Activated naive CD4-positive, alpha-beta T cell treated with anti-CD3 and anti-CD28 coated beads, Interleukin-2, amount 10 ng/mL, durations not matched to agents 7 days and 5 days (primary cell): Measurements from ENCODE around the gene COPS4.
"Not testable (repeated sequence)": the region's sequence is repeated elsewhere in the genome, so short reads cannot be mapped to it uniquely, and the experiment has no call there.

Source experiments
- CTCF ChIA-PET: fragments of 350-600 bp; sonication (Branson Sonifier 250); formaldehyde crosslinking; loops from one replicate; lab custom pipeline; 2021; ENCODE audit warnings: antibody characterized with exemption; lab: Charles Lee
- DNase-seq: peaks from one replicate; pipeline ENCODE4 v3.0.0-alpha.2; 2020
- H3K27ac Mint-ChIP-seq: one replicate; pipeline ENCODE4 v1.8.0; 2021; ENCODE audit warnings: mild to moderate bottlenecking, moderate library complexity, mixed read lengths
- H3K27me3 Mint-ChIP-seq: one replicate; pipeline ENCODE4 v1.8.0; 2021; ENCODE audit warnings: mild to moderate bottlenecking, mixed read lengths
- H3K36me3 Mint-ChIP-seq: one replicate; pipeline ENCODE4 v1.8.0; 2021; ENCODE audit warnings: mixed read lengths
- H3K4me1 Mint-ChIP-seq: one replicate; pipeline ENCODE4 v1.8.0; 2021; ENCODE audit warnings: mixed read lengths
- H3K4me3 Mint-ChIP-seq: one replicate; pipeline ENCODE4 v1.8.0; 2021; ENCODE audit warnings: mild to moderate bottlenecking, moderate library complexity, mixed read lengths
- H3K9me3 Mint-ChIP-seq: one replicate; pipeline ENCODE4 v1.8.0; 2021; ENCODE audit warnings: mixed read lengths

Gene COPS4

GRCh38 chr4:83082777-83083176 lies 47.8 kb downstream of the COPS4 start:
- peaks cover 3% of the 10 kb centered on the region for H3K9me3 Mint-ChIP-seq

GRCh38 chr4:83083925-83084475 lies 49.0 kb downstream of the COPS4 start:
- Mint-ChIP-seq H3K4me3 (no peak overlapping the region), H3K36me3 (peaks cover 68% of the 10 kb centered on the region), H3K4me1 (peaks cover 53% of the 10 kb centered on the region), H3K27ac (peak overlapping the region; percentile 91), H3K27me3 (no peaks in the 10 kb centered on the region), H3K9me3 (peaks cover 3% of the 10 kb centered on the region)
- CTCF ChIA-PET: interaction anchor here (1.2 to 2.9 kb wide), 9 partner anchors 9 to 176 kb away, joined by 4 to 11 read pairs (median 6); no protein-coding TSS in a partner anchor
- DNase-seq: peak; percentile 80

More at GRCh38 chr4:83082777-83083176, 47.8 kb downstream of the COPS4 start:
- DNase-seq: no peak
- Mint-ChIP-seq H3K4me1 (peaks cover 48% of the 10 kb centered on the region), H3K36me3 (peaks cover 64% of the 10 kb centered on the region), H3K4me3 (no peak overlapping the region), H3K27me3 (no peaks in the 10 kb centered on the region), H3K27ac (peak overlapping the region; percentile 91)
- CTCF ChIA-PET: interaction anchor here (2.6 to 2.9 kb wide), 2 partner anchors 28 to 177 kb away, joined by 10 to 11 read pairs; no protein-coding TSS in a partner anchor

- H3K27me3 Mint-ChIP-seq, H3K9me3 Mint-ChIP-seq, H3K4me3 Mint-ChIP-seq, DNase-seq: not testable (repeated sequence)
- peaks cover 71% of the 10 kb centered on the region for H3K36me3 Mint-ChIP-seq
- H3K27ac Mint-ChIP-seq: peak overlapping the region; percentile 68
- peaks cover 53% of the 10 kb centered on the region for H3K4me1 Mint-ChIP-seq
- CTCF ChIA-PET: interaction anchor here (0.7 to 2.9 kb wide), 8 partner anchors 9 to 175 kb away, joined by 3 to 11 read pairs (median 6); no protein-coding TSS in a partner anchor
These were observed 50.0 kb downstream of the COPS4 start for GRCh38 chr4:83084956-83085355.

GRCh38 chr4:83089410-83090157 lies 54.6 kb downstream of the COPS4 start:
- CTCF ChIA-PET: interaction anchor here (1.8 kb wide), 1 partner anchor 171 kb away, joined by 4 read pairs; no protein-coding TSS in a partner anchor
- Mint-ChIP-seq H3K36me3 (peaks cover 73% of the 10 kb centered on the region), H3K27ac (no peak overlapping the region)

GRCh38 chr4:83093060-83093640 lies 58.2 kb downstream of the COPS4 start:
- Mint-ChIP-seq H3K4me1 (peaks cover 37% of the 10 kb centered on the region), H3K27ac (peak overlapping the region; percentile 40), H3K27me3 (no peaks in the 10 kb centered on the region), H3K4me3 (no peak overlapping the region), H3K9me3 (no peaks in the 10 kb centered on the region), H3K36me3 (peaks cover 84% of the 10 kb centered on the region)
- CTCF ChIA-PET: interaction anchor here (0.7 to 1.6 kb wide), 3 partner anchors 17 to 241 kb away, joined by 3 to 4 read pairs (median 4); no protein-coding TSS in a partner anchor
- no peak for DNase-seq

More at GRCh38 chr4:83089410-83090157, 54.6 kb downstream of the COPS4 start:
- Mint-ChIP-seq H3K27me3 (no peaks in the 10 kb centered on the region), H3K9me3 (no peaks in the 10 kb centered on the region), H3K4me3 (no peak overlapping the region), H3K4me1 (peaks cover 42% of the 10 kb centered on the region)
- DNase-seq: no peak

GRCh38 chr4:83096397-83096796 lies 61.4 kb downstream of the COPS4 start:
- peaks cover 1% of the 10 kb centered on the region for H3K9me3 Mint-ChIP-seq
- CTCF ChIA-PET: interaction anchor here (0.6 to 1.4 kb wide), 4 partner anchors 157 to 188 kb away, joined by 3 to 4 read pairs (median 4); no protein-coding TSS in a partner anchor
- H3K4me3 Mint-ChIP-seq: no peak overlapping the region
- no peak overlapping the region for H3K27ac Mint-ChIP-seq
- H3K36me3 Mint-ChIP-seq: peaks cover 88% of the 10 kb centered on the region
- no peaks in the 10 kb centered on the region for H3K27me3 Mint-ChIP-seq
- DNase-seq: no peak
- peaks cover 54% of the 10 kb centered on the region for H3K4me1 Mint-ChIP-seq

- H3K36me3 Mint-ChIP-seq: peaks cover 84% of the 10 kb centered on the region
- no peak overlapping the region for H3K4me3 Mint-ChIP-seq
- no peak for DNase-seq
These were observed 70.0 kb downstream of the COPS4 start for GRCh38 chr4:83104991-83105390.

GRCh38 chr4:83107631-83108030 lies 72.6 kb downstream of the COPS4 start:
- Mint-ChIP-seq H3K9me3 (no peaks in the 10 kb centered on the region), H3K4me1 (peaks cover 52% of the 10 kb centered on the region), H3K27me3 (no peaks in the 10 kb centered on the region), H3K27ac (peak overlapping the region; percentile 24), H3K4me3 (peak overlapping the region; percentile 51), H3K36me3 (peaks cover 80% of the 10 kb centered on the region)
- DNase-seq: no peak
- CTCF ChIA-PET: interaction anchor here (1.2 to 7.7 kb wide), 2 partner anchors 33 to 145 kb away, joined by 3 to 70 read pairs; no protein-coding TSS in a partner anchor

More at GRCh38 chr4:83104991-83105390, 70.0 kb downstream of the COPS4 start:
- peaks cover 66% of the 10 kb centered on the region for H3K4me1 Mint-ChIP-seq
- no peak overlapping the region for H3K27ac Mint-ChIP-seq
- H3K9me3 Mint-ChIP-seq: peaks cover 1% of the 10 kb centered on the region
- H3K27me3 Mint-ChIP-seq: no peaks in the 10 kb centered on the region
- CTCF ChIA-PET: no interaction called here

GRCh38 chr4:83108101-83108861 lies 73.3 kb downstream of the COPS4 start:
- peak overlapping the region; percentile 96 for H3K27ac Mint-ChIP-seq
- DNase-seq: peak; percentile 49
- H3K4me1 Mint-ChIP-seq: peaks cover 50% of the 10 kb centered on the region
- no peaks in the 10 kb centered on the region for H3K9me3 Mint-ChIP-seq
- no peaks in the 10 kb centered on the region for H3K27me3 Mint-ChIP-seq
- peaks cover 81% of the 10 kb centered on the region for H3K36me3 Mint-ChIP-seq
- CTCF ChIA-PET: interaction anchor here (1.2 to 7.7 kb wide), 2 partner anchors 34 to 145 kb away, joined by 3 to 70 read pairs; no protein-coding TSS in a partner anchor
- H3K4me3 Mint-ChIP-seq: peak overlapping the region; percentile 93

- H3K27ac Mint-ChIP-seq: peak overlapping the region; percentile 96
- H3K36me3 Mint-ChIP-seq: peaks cover 79% of the 10 kb centered on the region
- H3K4me3 Mint-ChIP-seq: peak overlapping the region; percentile 93
- H3K4me1 Mint-ChIP-seq: peaks cover 43% of the 10 kb centered on the region
- peak; percentile 53 for DNase-seq
- no peaks in the 10 kb centered on the region for H3K9me3 Mint-ChIP-seq
- CTCF ChIA-PET: interaction anchor here (0.7 to 7.7 kb wide), 15 partner anchors 8 to 174 kb away, joined by 3 to 70 read pairs (median 5); partner anchors contain the start of genes COPS4 and COQ2
- H3K27me3 Mint-ChIP-seq: no peaks in the 10 kb centered on the region
These were observed 74.7 kb downstream of the COPS4 start for GRCh38 chr4:83109480-83110222.

- Mint-ChIP-seq H3K27ac (peak overlapping the region; percentile 95), H3K27me3 (no peaks in the 10 kb centered on the region), H3K4me3 (peak overlapping the region; percentile 93), H3K4me1 (peaks cover 43% of the 10 kb centered on the region), H3K36me3 (peaks cover 72% of the 10 kb centered on the region), H3K9me3 (no peaks in the 10 kb centered on the region)
- DNase-seq: peak; percentile 94
- CTCF ChIA-PET: interaction anchor here (0.7 to 7.7 kb wide), 15 partner anchors 9 to 174 kb away, joined by 3 to 70 read pairs (median 5); partner anchors contain the start of genes COPS4 and COQ2
These were observed 75.4 kb downstream of the COPS4 start for GRCh38 chr4:83110223-83110945.
